Measurements from ENCODE around the gene GON7.
"Not testable (repeated sequence)": the region's sequence is repeated elsewhere in the genome, so short reads cannot be mapped to it uniquely, and the experiment has no call there.

GON7 gene

GRCh38 chr14:93206793-93207467 is at the start of gene GON7, which contains the start of gene UBR7:
Gene GON7, minus strand, starts transcription at chr14:93207065. Its CDS starts 28 bp downstream, at chr14:93207037.
Gene UBR7, plus strand, starts transcription at chr14:93207256. Its CDS starts 36 bp downstream, at chr14:93207292.
- peak; percentile 75 for DNase-seq

GRCh38 chr14:93249128-93249831 is 42.4 kb upstream of the GON7 start:
- no peak for DNase-seq

GRCh38 chr14:93246534-93246933 is 39.7 kb upstream of the GON7 start:
- no peak for DNase-seq

GRCh38 chr14:93245764-93246420 is 39.0 kb upstream of the GON7 start:
- DNase-seq, result no peak

GRCh38 chr14:93240678-93241000 is 33.8 kb upstream of the GON7 start:
- no peak for DNase-seq

- no peak for DNase-seq
Measured at GRCh38 chr14:93239869-93240677, 33.2 kb upstream of the GON7 start.

GRCh38 chr14:93234798-93235197 is 27.9 kb upstream of the GON7 start:
- DNase-seq, result no peak

- DNase-seq, result not testable (repeated sequence)
Measured at GRCh38 chr14:93233078-93233477, 26.2 kb upstream of the GON7 start.

GRCh38 chr14:93232159-93232558 is 25.3 kb upstream of the GON7 start:
- no peak for DNase-seq

- DNase-seq, result no peak
Measured at GRCh38 chr14:93231129-93231979, 24.5 kb upstream of the GON7 start.

- DNase-seq, result no peak
Measured at GRCh38 chr14:93230539-93230938, 23.7 kb upstream of the GON7 start.

- DNase-seq, result no peak
Measured at GRCh38 chr14:93228550-93228949, 21.7 kb upstream of the GON7 start.

GRCh38 chr14:93223565-93223964 is 16.7 kb upstream of the GON7 start:
- DNase-seq, result no peak

- no peak for DNase-seq
Measured at GRCh38 chr14:93220509-93220908, 13.6 kb upstream of the GON7 start.

- DNase-seq, result peak; percentile 30
Measured at GRCh38 chr14:93219103-93219726, 12.3 kb upstream of the GON7 start.

- DNase-seq, result no peak
Measured at GRCh38 chr14:93214598-93214997, 7.7 kb upstream of the GON7 start.

- DNase-seq, result no peak
Measured at GRCh38 chr14:93212432-93212831, 5.6 kb upstream of the GON7 start.

- peak; percentile 11 for DNase-seq
Measured at GRCh38 chr14:93207468-93208308, 823 bp upstream of the GON7 start.

- no peak for DNase-seq
Measured at GRCh38 chr14:93201155-93201704, 5.6 kb downstream of the GON7 start.

- DNase-seq, result no peak
Measured at GRCh38 chr14:93200553-93200952, 6.3 kb downstream of the GON7 start.

Measured in activated T-cell treated with anti-CD3 and anti-CD28 coated beads for 4 hours (primary cell).